Erythroblast (primary cell): Measurements from ENCODE around the gene LONRF2.
"Not testable (repeated sequence)": the region's sequence is repeated elsewhere in the genome, so short reads cannot be mapped to it uniquely, and the experiment has no call there.

Source experiments
- DNase-seq, 2 experiments: peaks; one replicate each; lab custom pipeline; 2025; lab: John Stamatoyannopoulos, UW
- GATA1 ChIP-seq: IDR thresholded peaks from 2 replicates; pipeline ENCODE4 v1.6.1; 2011; ENCODE audit warnings: low read depth, mild to moderate bottlenecking, control low read depth, low read length, moderate library complexity
- POLR2A ChIP-seq: IDR thresholded peaks from 2 replicates; pipeline ENCODE4 v1.6.1; 2011; ENCODE audit warnings: mild to moderate bottlenecking, low read length

LONRF2 gene

GRCh38 chr2:100260712-100261620, 61.3 kb downstream of the LONRF2 start:
- no peak for TF ChIP-seq GATA1
- TF ChIP-seq POLR2A, result no peak
- peak; percentile 63 to 69 for DNase-seq

- DNase-seq, result no peak
- TF ChIP-seq GATA1, result no peak
- no peak for TF ChIP-seq POLR2A
Measured at GRCh38 chr2:100259106-100259505, 63.2 kb downstream of the LONRF2 start.

- DNase-seq, result no peak
- TF ChIP-seq GATA1 (no peak), POLR2A (no peak)
Measured at GRCh38 chr2:100257939-100258338, 64.4 kb downstream of the LONRF2 start.

GRCh38 chr2:100256849-100257248, 65.5 kb downstream of the LONRF2 start:
- TF ChIP-seq POLR2A (no peak), GATA1 (no peak)
- DNase-seq, result no peak

GRCh38 chr2:100256416-100256815, 65.9 kb downstream of the LONRF2 start:
- no peak for DNase-seq
- TF ChIP-seq POLR2A (no peak), GATA1 (no peak)

GRCh38 chr2:100254646-100255210, 67.6 kb downstream of the LONRF2 start:
- no peak for TF ChIP-seq GATA1
- no peak for TF ChIP-seq POLR2A
- no peak for DNase-seq

GRCh38 chr2:100253786-100254185, 68.5 kb downstream of the LONRF2 start:
- TF ChIP-seq POLR2A (no peak), GATA1 (no peak)
- DNase-seq, result no peak

- TF ChIP-seq GATA1 (no peak), POLR2A (no peak)
- no peak for DNase-seq
Measured at GRCh38 chr2:100252811-100253698, 69.2 kb downstream of the LONRF2 start.

GRCh38 chr2:100250645-100251044, 71.7 kb downstream of the LONRF2 start:
- DNase-seq, result no peak
- TF ChIP-seq POLR2A (no peak), GATA1 (no peak)

GRCh38 chr2:100248971-100249370, 73.3 kb downstream of the LONRF2 start:
- DNase-seq, result peak; percentile 44 to 75

GRCh38 chr2:100248556-100248955, 73.7 kb downstream of the LONRF2 start:
- not testable (repeated sequence) for DNase-seq

More at GRCh38 chr2:100248971-100249370, 73.3 kb downstream of the LONRF2 start:
- TF ChIP-seq POLR2A (no peak), GATA1 (no peak)

- no peak for DNase-seq
- TF ChIP-seq GATA1 (no peak), POLR2A (no peak)
Measured at GRCh38 chr2:100248044-100248330, 74.3 kb downstream of the LONRF2 start.

- TF ChIP-seq POLR2A (no peak), GATA1 (no peak)
- DNase-seq, result no peak
Measured at GRCh38 chr2:100247256-100248043, 74.9 kb downstream of the LONRF2 start.
